ENCODE measurements around the gene NELL1.

NELL1 gene

DNA sequence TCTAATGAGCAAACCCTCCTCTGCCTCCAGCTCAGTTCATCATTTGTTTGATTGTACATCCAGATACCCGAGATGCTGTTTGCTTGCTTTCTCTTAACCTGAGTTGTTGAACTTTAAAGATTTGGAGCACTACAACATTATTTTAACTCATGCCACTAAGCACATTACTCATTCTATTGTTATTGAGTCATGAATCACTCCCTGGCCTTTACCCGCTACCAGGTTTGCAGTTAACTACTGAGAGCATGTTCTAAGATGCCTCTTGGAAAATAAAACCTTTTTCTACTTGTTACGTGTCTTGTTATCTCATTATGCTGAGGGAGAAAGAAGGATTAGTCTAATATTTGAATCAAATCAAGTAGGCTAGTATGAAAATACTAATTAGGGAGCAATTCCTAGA lies 802.9 kb downstream of the NELL1 start:
- TF ChIP-seq, protein P1, sequence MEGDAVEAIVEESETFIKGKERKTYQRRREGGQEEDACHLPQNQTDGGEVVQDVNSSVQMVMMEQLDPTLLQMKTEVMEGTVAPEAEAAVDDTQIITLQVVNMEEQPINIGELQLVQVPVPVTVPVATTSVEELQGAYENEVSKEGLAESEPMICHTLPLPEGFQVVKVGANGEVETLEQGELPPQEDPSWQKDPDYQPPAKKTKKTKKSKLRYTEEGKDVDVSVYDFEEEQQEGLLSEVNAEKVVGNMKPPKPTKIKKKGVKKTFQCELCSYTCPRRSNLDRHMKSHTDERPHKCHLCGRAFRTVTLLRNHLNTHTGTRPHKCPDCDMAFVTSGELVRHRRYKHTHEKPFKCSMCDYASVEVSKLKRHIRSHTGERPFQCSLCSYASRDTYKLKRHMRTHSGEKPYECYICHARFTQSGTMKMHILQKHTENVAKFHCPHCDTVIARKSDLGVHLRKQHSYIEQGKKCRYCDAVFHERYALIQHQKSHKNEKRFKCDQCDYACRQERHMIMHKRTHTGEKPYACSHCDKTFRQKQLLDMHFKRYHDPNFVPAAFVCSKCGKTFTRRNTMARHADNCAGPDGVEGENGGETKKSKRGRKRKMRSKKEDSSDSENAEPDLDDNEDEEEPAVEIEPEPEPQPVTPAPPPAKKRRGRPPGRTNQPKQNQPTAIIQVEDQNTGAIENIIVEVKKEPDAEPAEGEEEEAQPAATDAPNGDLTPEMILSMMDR (IDR thresholded peaks at IDR 0.05): no peak

DNA sequence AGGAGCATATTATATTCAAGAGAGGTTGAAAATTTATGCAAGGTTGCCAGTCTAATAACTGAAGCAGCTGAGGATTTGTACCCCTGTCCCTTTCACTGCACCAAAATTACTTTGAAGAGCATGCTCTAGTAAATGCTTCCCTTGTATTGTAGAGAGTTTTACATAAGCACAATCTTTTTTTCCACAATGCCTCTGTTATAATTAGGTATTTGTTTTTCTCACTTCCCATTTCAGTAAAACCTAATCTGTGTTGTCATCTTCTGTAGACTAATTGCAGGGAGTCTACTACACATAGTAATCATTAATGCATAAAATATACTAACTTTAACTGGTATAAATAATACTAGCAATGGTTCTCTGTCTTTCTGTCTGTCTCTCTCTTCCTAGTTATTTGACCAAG lies 805.1 kb downstream of the NELL1 start:
- TF ChIP-seq, protein P1 (IDR thresholded peaks at IDR 0.05): no peak

DNA sequence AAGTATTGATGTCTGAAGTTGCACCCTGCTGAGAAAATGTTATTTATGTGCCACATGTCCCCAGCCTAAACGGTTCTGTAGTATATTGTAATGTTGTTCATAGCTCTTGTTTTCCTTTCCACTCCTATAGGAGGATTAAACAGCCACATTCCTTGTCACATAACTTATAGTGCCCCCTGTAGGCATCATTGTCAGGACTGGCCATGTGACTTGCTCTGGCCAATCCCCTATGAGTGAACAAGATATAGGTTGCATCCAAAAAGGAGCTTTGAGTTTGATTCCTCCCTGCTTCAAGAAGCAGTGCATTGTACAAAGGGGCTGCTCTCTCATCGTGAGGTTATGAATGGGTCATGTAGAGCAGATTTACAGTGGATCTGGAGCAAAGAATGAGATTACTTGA lies 805.9 kb downstream of the NELL1 start:
- TF ChIP-seq, protein P1 (IDR thresholded peaks at IDR 0.05): no peak

DNA sequence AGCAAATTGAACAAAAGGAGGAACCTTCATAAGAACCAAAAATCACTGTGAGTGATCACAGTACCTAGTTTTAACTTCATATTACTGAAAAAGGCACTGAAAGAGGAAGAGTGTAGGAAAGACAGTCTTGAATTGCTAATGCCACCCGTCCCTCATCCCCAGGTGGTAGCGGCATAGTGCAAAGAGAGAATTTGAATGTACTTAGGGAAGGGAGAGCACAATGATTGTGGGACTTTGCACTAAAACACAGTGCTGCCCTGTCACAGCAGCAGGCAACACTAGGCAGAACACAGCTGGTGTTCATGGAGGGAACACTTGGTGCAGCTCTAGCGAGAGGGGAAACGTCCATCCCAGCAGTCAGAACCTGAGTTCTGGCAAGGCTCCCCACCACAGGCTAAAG lies 807.2 kb downstream of the NELL1 start:
- TF ChIP-seq, protein P1 (IDR thresholded peaks at IDR 0.05): no peak

DNA sequence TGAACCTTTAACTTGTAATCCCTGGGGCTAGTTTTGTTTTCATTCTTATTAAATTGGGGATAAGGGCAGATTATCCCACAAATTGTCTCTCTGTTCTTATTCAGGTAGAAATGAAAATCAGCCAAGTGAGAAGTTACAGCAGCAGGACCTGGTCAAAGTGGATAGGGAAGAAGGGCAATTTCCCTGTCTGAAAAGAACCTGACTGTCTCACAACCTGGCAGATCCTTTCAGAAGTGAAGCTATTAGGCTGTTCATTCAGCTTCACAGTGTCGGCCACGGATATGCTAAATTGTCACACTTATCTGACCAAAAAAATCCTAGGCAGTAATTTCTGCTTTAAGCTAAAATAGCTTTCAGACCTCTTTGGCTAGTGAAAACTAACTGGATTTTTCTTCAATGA lies 810.9 kb downstream of the NELL1 start:
- TF ChIP-seq, protein P1 (IDR thresholded peaks at IDR 0.05): no peak

DNA sequence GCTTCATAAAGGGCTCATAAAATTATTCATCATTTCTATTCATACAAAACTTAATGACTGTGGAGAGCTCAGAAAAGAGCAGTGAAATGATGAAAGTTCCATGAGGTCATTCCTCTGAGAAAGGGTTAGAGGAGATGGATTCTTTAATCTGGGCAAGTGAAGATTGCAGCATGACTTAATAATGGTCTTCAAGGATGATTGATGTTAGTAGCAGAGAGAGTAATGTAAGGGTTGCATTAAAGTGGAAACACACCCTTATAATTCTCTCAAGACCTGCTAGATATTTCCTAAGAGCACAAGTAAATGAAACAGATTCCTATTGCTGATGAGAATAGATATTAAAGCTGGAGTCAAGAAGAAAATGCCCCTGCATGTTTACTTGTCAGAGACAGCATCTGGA lies 811.9 kb downstream of the NELL1 start:
- TF ChIP-seq, protein P1 (IDR thresholded peaks at IDR 0.05): no peak

DNA sequence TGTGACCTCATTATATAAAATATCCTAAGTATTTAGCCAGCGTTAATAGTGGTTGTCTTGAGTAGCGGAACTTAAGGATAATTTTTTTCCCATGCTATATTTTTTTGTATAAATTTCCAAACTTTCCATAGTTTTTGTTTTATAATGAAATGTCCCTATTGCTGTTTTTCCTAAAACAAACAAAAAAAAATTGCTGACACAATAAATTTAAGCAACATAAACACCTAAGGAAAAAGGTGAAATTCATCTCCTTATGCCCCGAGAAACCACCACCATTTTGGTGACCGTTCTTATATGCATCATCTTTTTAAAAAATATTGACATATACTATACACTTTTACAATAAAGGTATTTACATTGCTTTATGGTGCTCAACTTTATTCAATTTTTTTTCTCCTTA lies 814.7 kb downstream of the NELL1 start:
- TF ChIP-seq, protein P1 (IDR thresholded peaks at IDR 0.05): no peak

DNA sequence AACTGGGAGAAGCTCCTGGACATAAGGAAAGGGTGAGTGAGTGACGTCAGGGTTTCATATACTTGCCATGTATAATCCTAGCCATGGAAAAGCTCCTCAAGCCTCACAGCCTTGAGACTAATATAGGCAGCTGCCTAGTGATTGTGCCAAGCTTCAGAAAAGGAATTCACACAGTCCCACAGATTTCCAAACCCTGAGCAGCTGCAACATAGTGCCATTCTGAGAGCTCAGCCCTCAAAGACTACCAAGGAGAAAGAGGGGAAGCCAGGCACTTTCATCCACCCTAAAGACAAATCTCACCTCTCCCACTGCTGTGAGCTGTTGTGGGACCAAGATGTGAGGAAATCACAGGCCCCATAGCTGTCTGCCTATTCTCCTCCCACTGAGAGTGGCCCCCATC lies 815.6 kb downstream of the NELL1 start:
- TF ChIP-seq, protein P1 (IDR thresholded peaks at IDR 0.05): no peak

Data from LNCAP (cell line).